Caco-2 (cell line): ENCODE data around the gene TRPV4. TPM values are rescaled to one million over a fixed set of nuclear protein-coding genes. Genes with fewer than 3 reads are reported as not detected.

Experiments
- BruUV-seq: library from RNA; stranded (reverse); fragments of 400-500 nt; replicated peaks from 2 replicates; lab custom pipeline; 2021; lab: Mats Ljungman, UMichigan
- CTCF ChIA-PET: fragments of 300-600 bp; sonication (Branson Sonifier 250); formaldehyde crosslinking; loops from one replicate; lab custom pipeline; 2022; ENCODE audit warnings: antibody characterized with exemption; lab: Charles Lee
- POLR2A ChIA-PET: fragments of 300-600 bp; sonication (Branson Sonifier 250); formaldehyde crosslinking; loops from one replicate; lab custom pipeline; 2022; ENCODE audit warnings: antibody characterized with exemption; lab: Charles Lee
- DNase-seq, 2 experiments: peaks; one replicate each; pipeline versions ENCODE4 v3.0.0 to v3.0.0-alpha.2; 2020 to 2022
- H3K27me3 ChIP-seq: replicated peaks from 2 replicates; pipeline ENCODE4 v1.6.0; 2011; ENCODE audit warnings: low read length; ENCODE audit not compliant: control insufficient read depth, insufficient read depth
- H3K36me3 ChIP-seq: 2 replicates; pipeline ENCODE4 v1.5.1; 2011; ENCODE audit warnings: low read length; ENCODE audit not compliant: control insufficient read depth, insufficient read depth
- H3K4me1 ChIP-seq: fragments of 250-450 bp; sonication (Bioruptor Pico); 2 replicates; pipeline ENCODE4 v1.5.1; 2020; ENCODE audit warnings: mild to moderate bottlenecking
- H3K4me3 ChIP-seq: 2 replicates; pipeline ENCODE4 v1.5.1; 2011; ENCODE audit warnings: low read depth, mild to moderate bottlenecking, control low read depth, low read length
- H3K9me3 ChIP-seq: fragments of 250-450 bp; sonication (Bioruptor Pico); 2 replicates; pipeline ENCODE4 v1.5.1; 2020; ENCODE audit warnings: mild to moderate bottlenecking, moderate library complexity
- H3K27ac Mint-ChIP-seq: one replicate; pipeline ENCODE4 v1.8.0; 2022; ENCODE audit warnings: mixed read lengths; ENCODE audit not compliant: unreplicated experiment
- H3K27me3 Mint-ChIP-seq: one replicate; pipeline ENCODE4 v1.8.0; 2022; ENCODE audit warnings: mixed read lengths; ENCODE audit not compliant: insufficient read depth, unreplicated experiment
- H3K36me3 Mint-ChIP-seq: one replicate; pipeline ENCODE4 v1.8.0; 2022; ENCODE audit warnings: mild to moderate bottlenecking, mixed read lengths; ENCODE audit not compliant: insufficient read depth, unreplicated experiment
- H3K4me1 Mint-ChIP-seq: one replicate; pipeline ENCODE4 v1.8.0; 2022; ENCODE audit warnings: low read depth, mixed read lengths; ENCODE audit not compliant: unreplicated experiment
- H3K4me3 Mint-ChIP-seq: one replicate; pipeline ENCODE4 v1.8.0; 2022; ENCODE audit warnings: mild to moderate bottlenecking, moderate library complexity, mixed read lengths; ENCODE audit not compliant: unreplicated experiment
- H3K9me3 Mint-ChIP-seq: one replicate; pipeline ENCODE4 v1.8.0; 2022; ENCODE audit warnings: mixed read lengths; ENCODE audit not compliant: unreplicated experiment
- CTCF ChIP-seq, 2 experiments: fragments of 200-600 bp in 1 of 2; IDR thresholded peaks; 1 replicate in 1 of 2; 2 replicates in 1 of 2; pipeline versions ENCODE4 v1.5.1 to v1.8.0; 2011 to 2022; ENCODE audit warnings: antibody characterized with exemption in 1 of 2, control low read depth in 1 of 2, inconsistent platforms in 1 of 2, low read depth in 1 of 2, low read length in 1 of 2, mild to moderate bottlenecking in 1 of 2, moderate library complexity in 1 of 2; ENCODE audit not compliant: insufficient read depth in 1 of 2, severe bottlenecking in 1 of 2, unreplicated experiment in 1 of 2
- intact Hi-C: fragments of 100-400 bp; cut with micrococcal nuclease; formaldehyde crosslinking; loops from one replicate; pipeline ENCODE4 v1.10.0; 2022; ENCODE audit not compliant: unreplicated experiment
- microRNA-seq: library from miRNA; unstranded; fragments of <30 nt; microRNA quantifications from one replicate; pipeline ENCODE4 v1.2.0, GENCODE V29; 2022
- total RNA-seq: library from RNA; stranded (reverse); gene quantifications from 2 replicates; pipeline ENCODE4 v1.2.3, GENCODE V29; 2022

Gene TRPV4
- total RNA-seq, 1 experiment from 2014 or later = not detected

- no peaks in the 10 kb centered on the region for H3K9me3 ChIP-seq
- Mint-ChIP-seq H3K4me1 (peaks cover 30% of the 10 kb centered on the region), H3K9me3 (no peaks in the 10 kb centered on the region), H3K4me3 (no peak overlapping the region), H3K27me3 (no peaks in the 10 kb centered on the region), H3K36me3 (no peaks in the 10 kb centered on the region), H3K27ac (peak overlapping the region; percentile 64)
- H3K27me3 ChIP-seq = no peaks in the 10 kb centered on the region
- no TSS peak for BruUV-seq
- intact Hi-C loops = no loop called here
- H3K4me1 ChIP-seq = peaks cover 50% of the 10 kb centered on the region
- DNase-seq = peak in 1 of 2 experiments; percentile 14
- ChIA-PET POLR2A (interaction anchor here (0.6 kb wide), 1 partner anchor 137 kb away, joined by 3 read pairs; no protein-coding TSS in a partner anchor), CTCF (no interaction called here)
- TF ChIP-seq CTCF (IDR thresholded peaks at IDR 0.05; ENCODE audit: insufficient read depth in 1 of 2, low read depth in 1 of 2, low read length in 1 of 2, severe bottlenecking in 1 of 2, unreplicated experiment in 1 of 2) = no peak
- no peak overlapping the region for H3K4me3 ChIP-seq
- no peaks in the 10 kb centered on the region; the same call in 1 of the 2 replicates for H3K36me3 ChIP-seq
Observed at GRCh38 chr12:109735051-109735521, 98.1 kb downstream of the TRPV4 start.

- peaks cover 30% of the 10 kb centered on the region for H3K4me1 Mint-ChIP-seq
- no peaks in the 10 kb centered on the region for H3K9me3 ChIP-seq
- peaks cover 6% of the 10 kb centered on the region for H3K36me3 Mint-ChIP-seq
- intact Hi-C loops = no loop called here
- peaks cover 43% of the 10 kb centered on the region for H3K4me1 ChIP-seq
- ChIA-PET CTCF (interaction anchor here (0.6 to 0.7 kb wide), 3 partner anchors 8 to 470 kb away, joined by 3 to 6 read pairs (median 3); no protein-coding TSS in a partner anchor), POLR2A (interaction anchor here (0.6 kb wide), 1 partner anchor 137 kb away, joined by 3 read pairs; no protein-coding TSS in a partner anchor)
- H3K4me3 Mint-ChIP-seq = no peak overlapping the region
- peak in 1 of 2 experiments; percentile 17 for DNase-seq
- TF ChIP-seq CTCF (IDR thresholded peaks at IDR 0.05; ENCODE audit: insufficient read depth in 1 of 2, low read depth in 1 of 2, low read length in 1 of 2, severe bottlenecking in 1 of 2, unreplicated experiment in 1 of 2) = no peak
- no TSS peak for BruUV-seq
- H3K27ac Mint-ChIP-seq = peak overlapping the region; percentile 64
- no peaks in the 10 kb centered on the region for H3K27me3 Mint-ChIP-seq
- H3K27me3 ChIP-seq = no peaks in the 10 kb centered on the region
- H3K9me3 Mint-ChIP-seq = no peaks in the 10 kb centered on the region
- no peak overlapping the region for H3K4me3 ChIP-seq
- no peaks in the 10 kb centered on the region; the same call in 1 of the 2 replicates for H3K36me3 ChIP-seq
Observed at GRCh38 chr12:109734219-109735000, 98.8 kb downstream of the TRPV4 start.

Small RNA genes within 50 kb of the gene (microRNA-seq; reads per million reads assigned to microRNA genes)
- gene MIR4497 = not detected

Other genes starting within 250 kb of the TRPV4 start
- 17.4 and 18.0 TPM in 2 replicates for gene FAM222A, start 119.6 kb downstream of the TRPV4 start, total RNA-seq
- 12.2 and 14.9 TPM in 2 replicates for gene GLTP, start 47.1 kb upstream of the TRPV4 start, total RNA-seq
- gene TCHP, start 66.9 kb upstream of the TRPV4 start, total RNA-seq = 17.7 and 19.5 TPM in 2 replicates
- 29.3 and 30.0 TPM in 2 replicates for gene GIT2, start 163.0 kb upstream of the TRPV4 start, total RNA-seq
- 42.2 and 47.2 TPM in 2 replicates for gene ANKRD13A, start 166.0 kb upstream of the TRPV4 start, total RNA-seq
- gene C12orf76, start 215.1 kb upstream of the TRPV4 start, total RNA-seq = 10.8 and 11.9 TPM in 2 replicates